ENCODE data around the gene HDC.

HDC gene

GRCh38 chr15:50227076-50227475, 38.5 kb downstream of the HDC start:
- TF ChIP-seq GATA2 (IDR thresholded peaks at IDR 0.05; ENCODE audit: low read depth, low read length) (no peak), GATA3 (IDR thresholded peaks at IDR 0.05; ENCODE audit: low read depth, low read length) (no peak)

GRCh38 chr15:50225938-50226337, 39.6 kb downstream of the HDC start:
- TF ChIP-seq GATA2 (IDR thresholded peaks at IDR 0.05; ENCODE audit: low read depth, low read length), result no peak
- no peak for TF ChIP-seq GATA3 (IDR thresholded peaks at IDR 0.05; ENCODE audit: low read depth, low read length)

GRCh38 chr15:50225057-50225456, 40.5 kb downstream of the HDC start:
- no peak for TF ChIP-seq GATA3 (IDR thresholded peaks at IDR 0.05; ENCODE audit: low read depth, low read length)
- TF ChIP-seq GATA2 (IDR thresholded peaks at IDR 0.05; ENCODE audit: low read depth, low read length), result no peak

- TF ChIP-seq GATA2 (IDR thresholded peaks at IDR 0.05; ENCODE audit: low read depth, low read length) (no peak), GATA3 (IDR thresholded peaks at IDR 0.05; ENCODE audit: low read depth, low read length) (no peak)
These were observed 40.9 kb downstream of the HDC start for GRCh38 chr15:50224606-50225005.

- TF ChIP-seq GATA3 (IDR thresholded peaks at IDR 0.05; ENCODE audit: low read depth, low read length), result no peak
- TF ChIP-seq GATA2 (IDR thresholded peaks at IDR 0.05; ENCODE audit: low read depth, low read length), result no peak
These were observed 43.3 kb downstream of the HDC start for GRCh38 chr15:50222181-50222580.

GRCh38 chr15:50219820-50220219, 45.7 kb downstream of the HDC start:
- TF ChIP-seq GATA3 (IDR thresholded peaks at IDR 0.05; ENCODE audit: low read depth, low read length) (no peak), GATA2 (IDR thresholded peaks at IDR 0.05; ENCODE audit: low read depth, low read length) (no peak)

GRCh38 chr15:50218691-50219090, 46.8 kb downstream of the HDC start:
- TF ChIP-seq GATA2 (IDR thresholded peaks at IDR 0.05; ENCODE audit: low read depth, low read length) (no peak), GATA3 (IDR thresholded peaks at IDR 0.05; ENCODE audit: low read depth, low read length) (no peak)

- no peak for TF ChIP-seq GATA2 (IDR thresholded peaks at IDR 0.05; ENCODE audit: low read depth, low read length)
- no peak for TF ChIP-seq GATA3 (IDR thresholded peaks at IDR 0.05; ENCODE audit: low read depth, low read length)
These were observed 47.2 kb downstream of the HDC start for GRCh38 chr15:50218291-50218690.

- TF ChIP-seq GATA2 (IDR thresholded peaks at IDR 0.05; ENCODE audit: low read depth, low read length) (no peak), GATA3 (IDR thresholded peaks at IDR 0.05; ENCODE audit: low read depth, low read length) (no peak)
These were observed 54.9 kb downstream of the HDC start for GRCh38 chr15:50210462-50211157.

- TF ChIP-seq GATA2 (IDR thresholded peaks at IDR 0.05; ENCODE audit: low read depth, low read length) (no peak), GATA3 (IDR thresholded peaks at IDR 0.05; ENCODE audit: low read depth, low read length) (no peak)
These were observed 55.7 kb downstream of the HDC start for GRCh38 chr15:50209809-50210208.

- TF ChIP-seq GATA2 (IDR thresholded peaks at IDR 0.05; ENCODE audit: low read depth, low read length) (no peak), GATA3 (IDR thresholded peaks at IDR 0.05; ENCODE audit: low read depth, low read length) (no peak)
These were observed 59.5 kb downstream of the HDC start for GRCh38 chr15:50206020-50206419.

- TF ChIP-seq GATA3 (IDR thresholded peaks at IDR 0.05; ENCODE audit: low read depth, low read length), result no peak
- no peak for TF ChIP-seq GATA2 (IDR thresholded peaks at IDR 0.05; ENCODE audit: low read depth, low read length)
These were observed 63.5 kb downstream of the HDC start for GRCh38 chr15:50202003-50202402.

- TF ChIP-seq GATA3 (IDR thresholded peaks at IDR 0.05; ENCODE audit: low read depth, low read length) (no peak), GATA2 (IDR thresholded peaks at IDR 0.05; ENCODE audit: low read depth, low read length) (no peak)
These were observed 72.5 kb downstream of the HDC start for GRCh38 chr15:50192926-50193620.

- TF ChIP-seq GATA2 (IDR thresholded peaks at IDR 0.05; ENCODE audit: low read depth, low read length), result no peak
These were observed 73.4 kb downstream of the HDC start for GRCh38 chr15:50192164-50192563.
